HG03095 (cell line): ENCODE measurements around the gene LY6G5C.

Experiments used
- ATAC-seq: cut with Tn5 transposase; IDR thresholded peaks from one replicate; pipeline ENCODE4 v1.9.1; 2021; ENCODE audit warnings: moderate library complexity; ENCODE audit not compliant: unreplicated experiment

The LY6G5C gene

GRCh38 chr6:31691564-31692108 lies 10.8 kb upstream of the LY6G5C start:
- no peak for ATAC-seq

GRCh38 chr6:31691078-31691463 lies 10.2 kb upstream of the LY6G5C start:
- ATAC-seq = no peak

DNA sequence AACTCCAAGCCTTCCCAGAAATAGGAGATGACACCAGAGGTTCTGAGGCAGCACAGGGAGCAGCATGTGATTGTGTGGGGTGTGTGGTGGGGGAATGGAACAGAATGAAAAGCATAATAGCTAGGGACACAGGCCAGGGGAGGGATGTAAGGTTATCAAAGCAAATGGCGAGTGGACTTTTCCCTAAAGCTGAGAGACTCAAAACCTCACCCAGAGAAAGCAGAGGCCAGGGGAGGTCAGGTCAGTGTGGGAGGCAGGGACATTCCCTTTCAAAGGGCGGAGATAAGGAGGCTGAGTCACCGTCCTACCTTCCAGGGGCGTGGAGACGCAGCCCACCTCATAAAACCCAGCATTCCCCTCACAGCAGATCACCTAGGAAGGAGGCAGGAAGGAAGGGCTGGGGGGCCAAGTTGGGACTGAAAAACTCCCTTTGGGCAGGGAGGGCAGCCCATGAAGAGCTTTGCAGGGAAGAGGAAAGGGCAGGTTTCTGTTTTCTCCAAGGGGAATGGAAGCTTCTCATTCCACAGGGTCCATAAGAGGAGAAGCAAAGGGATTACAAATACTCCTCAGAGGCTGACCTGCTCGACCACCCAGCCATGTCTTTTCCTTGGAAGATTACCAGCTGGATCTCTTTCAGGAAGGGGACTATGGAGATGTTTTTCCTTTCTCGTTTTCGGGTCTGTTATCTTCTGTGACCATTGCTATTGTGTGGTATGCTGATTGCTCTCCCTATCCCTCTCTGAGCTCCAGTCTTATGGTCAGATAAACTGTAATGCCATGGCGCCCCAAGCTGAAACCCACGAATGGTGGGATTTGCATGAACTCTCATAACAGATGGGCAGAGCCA lies 9.6 kb upstream of the LY6G5C start:
- no peak for ATAC-seq

GRCh38 chr6:31689249-31690110 lies 8.6 kb upstream of the LY6G5C start:
- no peak for ATAC-seq

GRCh38 chr6:31687860-31688693 lies 7.2 kb upstream of the LY6G5C start:
- no peak for ATAC-seq

DNA sequence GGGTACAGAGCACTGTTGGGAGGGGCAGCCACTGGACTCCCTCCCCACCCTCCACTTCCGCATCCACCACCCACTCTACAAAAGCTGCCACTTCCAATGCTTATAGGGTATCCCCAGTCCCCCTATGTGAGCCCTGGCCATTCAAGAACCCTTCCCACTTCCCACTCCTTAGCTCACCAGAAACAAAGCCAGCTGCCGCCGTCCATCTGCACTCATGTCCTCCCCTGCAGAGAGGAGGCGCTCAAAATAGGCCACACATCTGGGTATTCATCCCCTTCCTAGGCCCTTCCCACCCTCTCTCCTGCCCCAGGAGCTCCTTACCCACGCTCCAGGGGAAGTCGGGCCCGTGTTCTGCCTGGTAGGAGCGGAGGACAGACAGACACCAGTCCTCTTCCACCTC lies 6.5 kb upstream of the LY6G5C start:
- ATAC-seq = no peak

DNA sequence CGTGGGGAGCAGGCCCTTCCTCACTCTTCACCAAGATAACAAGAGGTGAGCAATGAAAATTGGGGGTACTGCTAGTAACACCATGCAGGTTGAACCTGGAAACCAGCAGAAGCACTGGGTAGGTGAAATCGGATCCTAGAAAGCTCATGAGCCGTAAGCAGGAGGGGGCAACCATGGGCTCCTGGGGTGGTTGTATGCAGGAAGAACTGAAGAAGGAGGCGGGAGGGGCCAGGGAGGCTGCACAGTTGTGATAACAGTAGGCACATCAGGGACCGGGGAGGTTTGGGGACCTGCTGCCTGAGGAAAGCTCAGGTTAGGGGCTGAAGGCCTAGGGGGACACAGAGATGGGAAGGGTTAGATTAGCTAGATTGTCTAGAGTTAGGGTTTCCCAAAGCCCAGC lies 5.6 kb upstream of the LY6G5C start:
- no peak for ATAC-seq

- ATAC-seq = no peak
Measured at GRCh38 chr6:31683591-31683990, 2.7 kb upstream of the LY6G5C start.

DNA sequence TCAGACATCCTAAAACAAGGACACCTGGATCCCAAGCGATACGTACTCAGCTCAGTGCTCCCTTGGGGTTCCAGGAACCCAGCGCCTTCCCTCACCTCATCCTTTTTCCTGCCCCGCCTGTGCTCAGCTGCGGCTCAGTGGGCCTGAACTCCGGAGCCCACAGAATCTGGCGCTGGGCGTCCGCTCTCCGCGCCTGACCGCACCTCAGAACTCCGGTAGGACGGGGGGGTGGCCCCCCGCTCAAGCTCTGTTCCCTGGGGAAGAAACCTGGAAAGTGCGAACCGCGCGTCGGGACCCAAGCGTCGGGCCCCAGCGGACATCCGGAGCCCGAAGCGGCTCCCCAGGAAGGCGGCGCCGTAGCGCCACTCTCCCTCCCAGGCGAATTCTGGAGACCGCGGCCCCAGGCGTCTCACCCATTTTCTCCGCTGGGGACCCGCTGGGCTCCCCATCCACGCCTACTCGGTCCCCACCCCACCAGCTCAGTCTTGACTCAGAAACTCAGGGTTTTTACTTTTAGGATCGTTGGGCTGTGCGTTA lies 336 bp upstream of the LY6G5C start:
- ATAC-seq = no peak

DNA sequence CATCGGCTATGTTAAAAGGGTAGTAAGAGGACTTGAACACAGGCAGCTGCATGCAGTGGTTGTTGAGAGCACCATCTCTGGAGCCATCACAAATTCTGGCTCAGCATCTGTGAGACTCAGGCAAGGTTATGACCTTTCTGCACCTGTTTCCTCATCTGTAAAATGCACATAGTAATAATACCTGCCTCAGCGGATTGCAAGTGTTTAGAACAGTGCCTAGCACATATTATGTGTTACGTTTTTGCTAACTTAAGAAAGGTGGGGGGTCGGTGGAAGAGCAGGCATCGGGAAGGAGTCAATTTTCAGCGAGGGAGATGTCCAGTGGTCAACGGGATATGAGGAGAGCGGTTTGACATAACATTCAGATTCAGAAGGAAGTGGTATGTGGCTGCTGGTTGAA lies 2.9 kb downstream of the LY6G5C start:
- no peak for ATAC-seq

GRCh38 chr6:31676904-31677303 lies 4.0 kb downstream of the LY6G5C start:
- ATAC-seq = no peak

- ATAC-seq = no peak
Measured at GRCh38 chr6:31676322-31676903, 4.5 kb downstream of the LY6G5C start.

DNA sequence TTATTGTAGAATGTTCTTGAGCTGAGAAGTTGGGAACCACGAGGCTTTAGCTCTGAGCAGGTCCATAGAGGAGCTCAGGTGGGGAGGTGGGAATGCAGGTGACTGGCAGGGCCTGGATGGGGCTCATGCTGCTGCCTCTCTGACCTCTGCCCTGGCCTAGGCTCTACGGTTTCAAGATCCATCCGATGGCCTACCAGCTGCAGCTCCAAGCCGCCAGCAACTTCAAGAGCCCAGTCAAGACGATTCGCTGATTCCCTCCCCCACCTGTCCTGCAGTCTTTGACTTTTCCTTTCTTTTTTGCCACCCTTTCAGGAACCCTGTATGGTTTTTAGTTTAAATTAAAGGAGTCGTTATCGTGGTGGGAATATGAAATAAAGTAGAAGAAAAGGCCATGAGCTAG lies 11.2 kb downstream of the LY6G5C start, which contains the start of gene LY6G5B:
LY6G5B (plus strand) TSS at position 301 of the 400 bp plus-strand sequence. CDS start 975 bp downstream, outside the sequence.
- no peak for ATAC-seq

GRCh38 chr6:31666337-31666965 lies 14.4 kb downstream of the LY6G5C start:
- no peak for ATAC-seq

GRCh38 chr6:31665501-31666336 lies 15.1 kb downstream of the LY6G5C start, which contains the start of gene CSNK2B:
Gene CSNK2B (plus strand): TSS chr6:31666080. CDS start chr6:31666832, 752 bp downstream.
- ATAC-seq = peak; percentile 75

DNA sequence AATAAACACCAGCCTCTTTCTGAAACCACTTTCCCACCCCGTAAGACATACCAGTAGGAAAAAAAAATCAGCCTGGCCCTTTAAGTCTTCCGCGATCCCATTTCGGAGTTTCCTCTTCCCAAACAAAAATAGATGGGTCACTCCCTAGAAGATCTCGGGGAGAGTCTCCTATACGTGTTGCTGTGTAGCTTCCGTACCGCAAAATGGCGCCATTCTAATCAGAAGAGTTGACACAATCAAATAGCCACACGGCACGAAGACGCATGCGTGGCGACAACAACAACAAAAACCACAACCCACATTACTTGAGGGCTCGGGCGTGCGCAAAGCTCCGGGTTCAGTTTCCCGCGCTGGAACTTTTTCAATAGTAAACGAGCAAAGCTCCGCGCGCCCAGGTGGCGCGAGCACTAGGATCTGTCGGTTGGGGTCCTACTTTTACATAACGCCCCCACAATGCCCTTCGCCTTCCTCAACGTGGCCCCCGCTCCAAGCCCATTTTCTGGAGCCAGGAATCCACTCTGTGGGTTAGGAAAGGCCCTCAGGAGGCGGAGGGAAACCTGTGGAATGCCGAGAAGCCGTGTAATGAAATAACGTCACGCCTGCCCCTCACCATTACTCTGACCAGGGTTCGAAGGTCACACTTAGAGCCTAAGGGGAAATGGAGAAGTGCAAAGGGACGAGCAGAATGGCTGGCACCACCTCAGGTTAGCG lies 15.9 kb downstream of the LY6G5C start, which contains the start of gene GPANK1:
GPANK1 (minus strand) TSS at position 208 of the 711 bp plus-strand sequence. CDS start 519 bp downstream, outside the sequence.
- ATAC-seq = no peak

GRCh38 chr6:31663961-31664789 lies 16.7 kb downstream of the LY6G5C start:
- ATAC-seq = no peak
